Right ventricle myocardium inferior (tissue), 1 donor: Measurements from ENCODE around the gene UPF3B. TPM values are rescaled to one million over a fixed set of nuclear protein-coding genes. Genes with fewer than 3 reads are reported as not detected.

Experiments used
- total RNA-seq: library from RNA; stranded (reverse); fragmentation: NEBNext Ultra II Directional; extraction: Animal tissue kit (Norgen Biotek cat#: 25700); gene quantifications from one replicate; pipeline ENCODE4 v1.2.1, GENCODE V29; 2021
- donor health status: DM: no; HTN: yes; CAD: no; lungs with severe emphysema.

Gene UPF3B
- total RNA-seq, 1 donor from 2014 or later: 3.4 TPM

Other genes with a start within 250 kb of the UPF3B start
- gene NKRF, start 246.5 kb downstream of the UPF3B start, total RNA-seq: 4.2 TPM
- gene SEPTIN6, start 159.8 kb downstream of the UPF3B start, total RNA-seq: 10.1 TPM
- 0.41 TPM for gene SOWAHD, start 94.4 kb downstream of the UPF3B start, total RNA-seq
- 1,140 TPM for gene RPL39, start 61.3 kb downstream of the UPF3B start, total RNA-seq
- 8.1 TPM for gene RNF113A, start 18.8 kb upstream of the UPF3B start, total RNA-seq
- gene NDUFA1, start 18.9 kb upstream of the UPF3B start, total RNA-seq: 683 TPM
- gene AKAP14, start 42.9 kb upstream of the UPF3B start, total RNA-seq: not detected
- 4.7 TPM for gene NKAP, start 90.8 kb upstream of the UPF3B start, total RNA-seq
- not detected for gene RHOXF2B, start 224.7 kb upstream of the UPF3B start, total RNA-seq